ENCODE measurements around the gene SLC16A5. TPM values are rescaled to one million over a fixed set of nuclear protein-coding genes. Genes with fewer than 3 reads are reported as not detected.

SLC16A5 gene
- total RNA-seq, 1 donor from 2014 or later = 3.0 TPM

DNA sequence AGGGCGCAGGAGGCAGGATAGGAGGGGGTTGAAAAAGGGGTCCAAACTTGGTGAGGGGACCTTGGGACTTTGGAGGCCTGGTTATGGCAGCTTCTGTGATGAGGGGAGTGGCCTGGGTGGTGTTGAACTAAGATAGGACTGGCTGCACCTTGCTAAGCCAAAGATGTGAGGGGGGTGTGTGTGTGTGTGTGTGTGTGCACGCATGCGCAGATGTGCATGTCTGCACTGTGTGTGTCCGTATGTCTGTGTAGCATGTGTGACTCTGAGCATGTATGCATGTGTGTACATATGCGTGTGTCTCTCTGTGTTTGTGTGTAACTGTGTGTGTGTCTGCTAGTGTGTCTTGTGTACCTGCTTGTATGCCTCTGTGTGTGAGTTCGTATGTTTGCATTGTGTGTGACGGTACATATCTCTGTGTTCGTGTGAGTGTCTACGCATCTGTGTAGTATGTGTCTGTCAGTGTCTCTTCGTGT is 4.1 kb downstream of the SLC16A5 start:
- no peaks in the 10 kb centered on the region for H3K36me3 Mint-ChIP-seq (ENCODE audit: low read depth)
- H3K4me1 Mint-ChIP-seq (ENCODE audit: low read depth) = peaks cover 26% of the 10 kb centered on the region
- TF ChIP-seq, protein P1, sequence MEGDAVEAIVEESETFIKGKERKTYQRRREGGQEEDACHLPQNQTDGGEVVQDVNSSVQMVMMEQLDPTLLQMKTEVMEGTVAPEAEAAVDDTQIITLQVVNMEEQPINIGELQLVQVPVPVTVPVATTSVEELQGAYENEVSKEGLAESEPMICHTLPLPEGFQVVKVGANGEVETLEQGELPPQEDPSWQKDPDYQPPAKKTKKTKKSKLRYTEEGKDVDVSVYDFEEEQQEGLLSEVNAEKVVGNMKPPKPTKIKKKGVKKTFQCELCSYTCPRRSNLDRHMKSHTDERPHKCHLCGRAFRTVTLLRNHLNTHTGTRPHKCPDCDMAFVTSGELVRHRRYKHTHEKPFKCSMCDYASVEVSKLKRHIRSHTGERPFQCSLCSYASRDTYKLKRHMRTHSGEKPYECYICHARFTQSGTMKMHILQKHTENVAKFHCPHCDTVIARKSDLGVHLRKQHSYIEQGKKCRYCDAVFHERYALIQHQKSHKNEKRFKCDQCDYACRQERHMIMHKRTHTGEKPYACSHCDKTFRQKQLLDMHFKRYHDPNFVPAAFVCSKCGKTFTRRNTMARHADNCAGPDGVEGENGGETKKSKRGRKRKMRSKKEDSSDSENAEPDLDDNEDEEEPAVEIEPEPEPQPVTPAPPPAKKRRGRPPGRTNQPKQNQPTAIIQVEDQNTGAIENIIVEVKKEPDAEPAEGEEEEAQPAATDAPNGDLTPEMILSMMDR (IDR thresholded peaks at IDR 0.05) = no peak
- no peaks in the 10 kb centered on the region for H3K27me3 Mint-ChIP-seq (ENCODE audit: low read depth)
- no peak for DNase-seq (ENCODE audit: low spot score)
- H3K27ac Mint-ChIP-seq (ENCODE audit: unreplicated experiment) = no peak overlapping the region
- no peaks in the 10 kb centered on the region for H3K9me3 Mint-ChIP-seq (ENCODE audit: low read depth)
- no peak overlapping the region for H3K4me3 Mint-ChIP-seq (ENCODE audit: unreplicated experiment)

DNA sequence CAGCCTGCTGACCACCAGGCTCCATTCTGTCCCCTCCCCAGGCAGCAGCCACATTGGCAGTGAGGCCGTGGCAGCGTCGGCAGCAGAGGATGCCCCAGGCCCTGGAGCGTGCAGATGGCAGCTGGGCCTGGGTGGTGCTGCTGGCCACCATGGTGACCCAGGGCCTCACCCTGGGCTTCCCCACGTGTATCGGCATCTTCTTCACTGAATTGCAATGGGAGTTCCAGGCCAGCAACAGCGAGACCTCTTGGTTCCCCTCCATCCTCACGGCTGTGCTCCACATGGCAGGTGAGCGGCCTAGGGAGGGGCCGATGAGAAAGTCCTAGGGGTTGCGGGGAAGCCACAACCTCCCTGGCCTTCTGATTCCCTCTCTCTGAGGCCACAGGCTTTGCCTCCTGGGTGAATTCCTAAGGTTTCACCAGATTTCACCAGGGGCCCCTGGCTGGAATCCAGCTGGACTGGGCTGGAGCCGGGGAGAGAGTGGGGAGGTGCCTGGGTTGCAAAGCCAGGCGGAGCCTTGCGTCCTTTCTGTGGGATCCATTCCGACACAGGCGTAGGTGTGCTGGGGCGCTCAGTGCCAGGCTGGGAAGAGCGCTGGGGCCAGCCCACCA is 5.9 kb downstream of the SLC16A5 start:
- Mint-ChIP-seq H3K9me3 (ENCODE audit: low read depth) (no peaks in the 10 kb centered on the region), H3K4me1 (ENCODE audit: low read depth) (peaks cover 18% of the 10 kb centered on the region), H3K36me3 (ENCODE audit: low read depth) (peaks cover 2% of the 10 kb centered on the region), H3K27ac (ENCODE audit: unreplicated experiment) (no peak overlapping the region), H3K27me3 (ENCODE audit: low read depth) (no peaks in the 10 kb centered on the region), H3K4me3 (ENCODE audit: unreplicated experiment) (no peak overlapping the region)
- DNase-seq (ENCODE audit: low spot score) = no peak
- TF ChIP-seq, protein P1 (IDR thresholded peaks at IDR 0.05) = no peak

DNA sequence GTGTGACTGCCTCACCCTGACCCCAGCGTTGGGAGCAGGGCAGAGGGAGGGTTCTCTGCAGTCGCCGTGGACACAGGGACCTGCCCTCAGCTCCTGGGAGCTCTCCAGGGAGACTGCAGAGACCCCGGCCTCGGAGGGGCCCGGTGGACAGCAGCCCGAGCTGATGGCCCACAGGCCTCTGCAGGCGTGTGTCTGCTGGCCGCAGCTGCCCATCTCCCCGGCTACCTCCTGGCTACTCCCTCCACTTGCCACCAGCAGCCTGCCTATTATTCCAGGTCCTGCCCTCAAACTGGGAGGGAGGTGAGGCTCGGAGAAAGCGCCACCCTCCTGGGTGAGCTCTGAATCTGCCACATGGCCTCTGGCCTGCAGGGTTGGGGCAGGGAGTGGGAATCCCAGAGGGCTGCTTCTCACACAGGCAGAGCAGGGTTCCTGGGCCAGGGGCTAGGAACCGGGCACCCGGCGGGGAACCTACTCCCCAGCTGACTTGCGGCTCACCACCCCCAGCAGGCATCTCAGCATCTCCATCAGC is 7.2 kb downstream of the SLC16A5 start:
- H3K4me3 Mint-ChIP-seq (ENCODE audit: unreplicated experiment) = no peak overlapping the region
- peaks cover 14% of the 10 kb centered on the region for H3K4me1 Mint-ChIP-seq (ENCODE audit: low read depth)
- no peaks in the 10 kb centered on the region for H3K9me3 Mint-ChIP-seq (ENCODE audit: low read depth)
- no peak overlapping the region for H3K27ac Mint-ChIP-seq (ENCODE audit: unreplicated experiment)
- peaks cover 3% of the 10 kb centered on the region for H3K36me3 Mint-ChIP-seq (ENCODE audit: low read depth)
- DNase-seq (ENCODE audit: low spot score) = no peak
- H3K27me3 Mint-ChIP-seq (ENCODE audit: low read depth) = no peaks in the 10 kb centered on the region
- TF ChIP-seq, protein P1 (IDR thresholded peaks at IDR 0.05) = no peak

DNA sequence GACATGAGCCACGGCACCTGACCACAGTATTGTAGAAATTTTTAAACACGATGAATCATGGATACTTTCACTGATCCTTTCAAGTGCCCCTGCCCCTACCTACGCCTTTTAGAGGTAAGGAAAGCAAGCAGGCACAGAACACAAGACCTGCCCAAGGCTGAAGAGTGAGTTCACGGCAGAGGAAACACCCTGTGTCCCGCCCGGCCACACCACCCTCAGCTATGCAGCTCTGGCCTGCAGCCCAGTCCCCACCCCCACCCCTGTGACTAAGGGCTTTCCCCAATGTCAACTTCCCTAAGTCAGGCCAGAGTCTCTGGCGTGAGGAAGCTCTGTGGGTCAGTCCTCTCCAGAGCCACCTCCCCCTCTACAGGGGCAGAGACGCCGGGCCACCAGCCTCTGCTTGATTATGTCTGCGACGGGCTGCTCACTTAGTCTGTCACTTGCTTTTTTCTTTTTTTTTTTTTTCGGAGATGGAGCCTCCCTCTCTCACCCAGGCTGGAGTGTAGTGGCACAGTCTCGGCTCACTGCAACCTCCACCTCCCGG is 8.4 kb downstream of the SLC16A5 start:
- Mint-ChIP-seq H3K4me3 (ENCODE audit: unreplicated experiment) (no peak overlapping the region), H3K27me3 (ENCODE audit: low read depth) (no peaks in the 10 kb centered on the region), H3K9me3 (ENCODE audit: low read depth) (no peaks in the 10 kb centered on the region), H3K27ac (ENCODE audit: unreplicated experiment) (peak overlapping the region; percentile 82), H3K4me1 (ENCODE audit: low read depth) (peaks cover 10% of the 10 kb centered on the region), H3K36me3 (ENCODE audit: low read depth) (peaks cover 3% of the 10 kb centered on the region)
- no peak for DNase-seq (ENCODE audit: low spot score)
- TF ChIP-seq, protein P1 (IDR thresholded peaks at IDR 0.05) = no peak

DNA sequence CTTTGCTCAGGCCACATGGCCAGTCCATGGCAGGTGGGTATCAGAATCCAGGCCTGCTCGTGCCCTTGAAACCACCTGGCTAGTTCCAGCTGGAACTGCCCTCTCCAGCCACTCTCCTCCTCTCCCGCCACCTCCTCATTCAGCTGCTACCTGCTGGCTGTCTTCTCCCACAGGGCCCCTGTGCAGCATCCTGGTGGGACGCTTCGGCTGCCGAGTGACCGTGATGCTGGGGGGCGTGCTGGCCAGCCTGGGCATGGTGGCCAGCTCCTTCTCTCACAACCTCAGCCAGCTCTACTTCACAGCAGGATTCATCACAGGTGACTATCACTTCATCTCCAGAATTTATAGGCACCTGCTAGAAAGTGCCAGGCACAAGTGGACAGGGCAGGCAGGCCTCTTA is 10.1 kb downstream of the SLC16A5 start:
- Mint-ChIP-seq H3K9me3 (ENCODE audit: low read depth) (no peaks in the 10 kb centered on the region), H3K4me3 (ENCODE audit: unreplicated experiment) (no peak overlapping the region), H3K27me3 (ENCODE audit: low read depth) (no peaks in the 10 kb centered on the region), H3K27ac (ENCODE audit: unreplicated experiment) (no peak overlapping the region), H3K36me3 (ENCODE audit: low read depth) (peaks cover 3% of the 10 kb centered on the region), H3K4me1 (ENCODE audit: low read depth) (peaks cover 8% of the 10 kb centered on the region)
- no peak for DNase-seq (ENCODE audit: low spot score)
- TF ChIP-seq, protein P1 (IDR thresholded peaks at IDR 0.05) = no peak

All from chondrocyte (in vitro differentiated cells).